Vagina (tissue), 2 donors: ENCODE results near the gene THSD7B.

Experiments used
- CTCF ChIP-seq, 3 experiments: fragments of 450-650 bp in 2 of 3; fragments of 200-600 bp in 1 of 3; sonication (generic) in 1 of 3; IDR thresholded peaks; one replicate each; pipeline ENCODE4 v1.5.1; 2017 to 2019; ENCODE audit warnings: antibody characterized with exemption in 3 of 3, mild to moderate bottlenecking in 2 of 3, moderate library complexity in 2 of 3
- POLR2A ChIP-seq, 2 donors: fragments of 450-650 bp; IDR thresholded peaks; one replicate each; pipeline ENCODE4 v1.6.1; 2017; ENCODE audit warnings: antibody characterized with exemption in 2 of 2, mild to moderate bottlenecking in 2 of 2, moderate library complexity in 2 of 2
- POLR2AphosphoS5 ChIP-seq, 2 donors: sonication (generic); formaldehyde crosslinking; IDR thresholded peaks; one replicate each; pipeline ENCODE4 v1.9.0; 2017; ENCODE audit warnings: antibody characterized with exemption in 2 of 2, mild to moderate bottlenecking in 2 of 2, low read depth in 1 of 2; ENCODE audit not compliant: insufficient read depth in 1 of 2

GRCh38 chr2:137167651-137168050, 402.3 kb downstream of the THSD7B start:
- TF ChIP-seq CTCF (IDR thresholded peaks at IDR 0.05) (no peak), POLR2A (IDR thresholded peaks at IDR 0.05) (no peak), POLR2AphosphoS5 (IDR thresholded peaks at IDR 0.05; ENCODE audit: insufficient read depth in 1 of 2, low read depth in 1 of 2) (no peak)
